B cell (primary cell): ENCODE measurements around the gene ANKS1A. TPM values are rescaled to one million over a fixed set of nuclear protein-coding genes. Genes with fewer than 3 reads are reported as not detected.
"Not testable (repeated sequence)": the region's sequence is repeated elsewhere in the genome, so short reads cannot be mapped to it uniquely, and the experiment has no call there.

Experiments used
- ATAC-seq: fragments of 200-7000 bp; cut with Tn5 transposase; one replicate; pipeline ENCODE4 v1.10.0; 2021; ENCODE audit warnings: low read depth, mild to moderate bottlenecking, moderate number of reproducible peaks, moderate library complexity
- CTCF ChIA-PET: fragments of 350-600 bp; sonication (Branson Sonifier 250); formaldehyde crosslinking; loops from one replicate; lab custom pipeline; 2021; ENCODE audit warnings: antibody characterized with exemption, inconsistent platforms; lab: Charles Lee
- POLR2A ChIA-PET: fragments of 350-600 bp; sonication (Branson Sonifier 250); formaldehyde crosslinking; loops from one replicate; lab custom pipeline; 2021; ENCODE audit warnings: antibody characterized with exemption; lab: Charles Lee
- DNase-seq: peaks from one replicate; pipeline ENCODE4 v3.0.0; 2013
- H2AFZ ChIP-seq: 2 replicates; pipeline ENCODE4 v1.6.1; 2012; ENCODE audit warnings: mild to moderate bottlenecking, low read depth, low read length; ENCODE audit not compliant: insufficient read depth, poor library complexity, severe bottlenecking
- H3K27ac ChIP-seq, 2 donors: 1 replicate in 1 of 2; 2 replicates in 1 of 2; pipeline ENCODE4 v1.5.1; 2012 to 2013; ENCODE audit warnings: low read length in 2 of 2, mild to moderate bottlenecking in 2 of 2, moderate library complexity in 1 of 2
- H3K27me3 ChIP-seq, 4 experiments: fragments of 200-600 bp in 1 of 4; sonication (generic) in 1 of 4; replicated peaks in 1 of 4; 1 replicate in 2 of 4; 2 replicates in 2 of 4; pipeline versions ENCODE4 v1.6.1 to v1.7.0; 2013 to 2016; ENCODE audit warnings: low read length in 3 of 4, mild to moderate bottlenecking in 2 of 4, mixed read lengths in 1 of 4, moderate library complexity in 1 of 4; ENCODE audit not compliant: insufficient read depth in 4 of 4, control insufficient read depth in 3 of 4; ENCODE audit errors: control extremely low read depth in 1 of 4
- H3K36me3 ChIP-seq, 2 experiments: replicated peaks in 1 of 2; 1 replicate in 1 of 2; 2 replicates in 1 of 2; pipeline versions ENCODE4 v1.6.1 to v1.7.1; 2013; ENCODE audit warnings: low read length in 1 of 2; ENCODE audit not compliant: insufficient read depth in 2 of 2, control insufficient read depth in 1 of 2; ENCODE audit errors: control extremely low read depth in 1 of 2, extremely low read depth in 1 of 2
- H3K4me1 ChIP-seq, 2 donors: fragments of 200-600 bp in 1 of 2; sonication (generic) in 1 of 2; 1 replicate in 1 of 2; 2 replicates in 1 of 2; pipeline versions ENCODE4 v1.5.1 to v1.6.1; 2013 to 2017; ENCODE audit warnings: low read length in 2 of 2; ENCODE audit not compliant: control insufficient read depth in 2 of 2, insufficient read depth in 2 of 2
- H3K4me2 ChIP-seq: replicated peaks from 2 replicates; pipeline ENCODE3; 2012; ENCODE audit warnings: mild to moderate bottlenecking, low read depth, low read length; ENCODE audit not compliant: poor library complexity, severe bottlenecking
- H3K4me3 ChIP-seq, 5 experiments: fragments of 200-600 bp in 1 of 5; sonication (generic) in 1 of 5; 1 replicate in 3 of 5; 2 replicates in 2 of 5; pipeline versions ENCODE4 v1.5.1 to v1.7.0; 2011 to 2016; ENCODE audit warnings: low read length in 4 of 5, mild to moderate bottlenecking in 4 of 5, low read depth in 2 of 5, control low read depth in 1 of 5, moderate library complexity in 1 of 5; ENCODE audit not compliant: insufficient read depth in 1 of 5; ENCODE audit errors: control extremely low read depth in 1 of 5, extremely low read depth in 1 of 5
- H3K79me2 ChIP-seq: fragments of 200-600 bp; sonication (generic); one replicate; pipeline ENCODE4 v1.6.0; 2016; ENCODE audit warnings: low read length; ENCODE audit not compliant: control insufficient read depth, insufficient read depth
- H3K9ac ChIP-seq: fragments of 200-600 bp; sonication (generic); 2 replicates; pipeline ENCODE4 v1.6.1; 2017; ENCODE audit warnings: mild to moderate bottlenecking, low read length, moderate library complexity
- H3K9me3 ChIP-seq, 3 donors: one replicate each; pipeline versions ENCODE4 v1.6.1 to v1.7.1; 2013; ENCODE audit warnings: low read length in 2 of 3; ENCODE audit not compliant: control insufficient read depth in 2 of 3, insufficient read depth in 1 of 3; ENCODE audit errors: control extremely low read depth in 1 of 3
- H4K20me1 ChIP-seq: 2 replicates; pipeline ENCODE4 v1.6.0; 2012; ENCODE audit warnings: mild to moderate bottlenecking, low read length; ENCODE audit not compliant: insufficient read depth, control insufficient read depth, poor library complexity, severe bottlenecking
- H3K27ac Mint-ChIP-seq: one replicate; pipeline ENCODE4 v1.8.0; 2021; ENCODE audit warnings: mixed read lengths
- H3K27me3 Mint-ChIP-seq: one replicate; pipeline ENCODE4 v1.8.0; 2021; ENCODE audit warnings: mixed read lengths
- H3K4me1 Mint-ChIP-seq: one replicate; pipeline ENCODE4 v1.8.0; 2021; ENCODE audit warnings: mixed read lengths
- H3K4me3 Mint-ChIP-seq: one replicate; pipeline ENCODE4 v1.8.0; 2021; ENCODE audit warnings: mixed read lengths
- H3K9me3 Mint-ChIP-seq: one replicate; pipeline ENCODE4 v1.8.0; 2022; ENCODE audit warnings: mixed read lengths; ENCODE audit not compliant: insufficient read depth
- EZH2 ChIP-seq: IDR thresholded peaks from 2 replicates; pipeline ENCODE4 v1.6.1; 2012; ENCODE audit warnings: borderline replicate concordance, low read depth, mild to moderate bottlenecking, moderate library complexity, low read length; ENCODE audit not compliant: insufficient read depth, poor library complexity, severe bottlenecking
- WGBS: methylation state at CpG from one replicate; pipeline ENCODE4 v1.1.5; 2013; ENCODE audit warnings: missing lambda C conversion rate; ENCODE audit not compliant: insufficient coverage; 5-methylcytosine and 5-hydroxymethylcytosine counted together
- intact Hi-C: fragments of 100-400 bp; cut with micrococcal nuclease; formaldehyde crosslinking; loops from one replicate; pipeline ENCODE4 v1.10.0; 2022
- polyA plus RNA-seq: library from polyadenylated mRNA; depleted of rRNA; stranded (reverse); fragments of >200 nt; gene quantifications from 2 replicates; pipeline ENCODE4 v1.2.3, GENCODE V29; 2012
- total RNA-seq, 2 donors: library from RNA; stranded (reverse); fragments of 120-200 nt in 1 of 2; gene quantifications; 1 replicate in 1 of 2; 2 replicates in 1 of 2; pipeline versions ENCODE4 v1.2.3 to v1.2.4, GENCODE V29; 2013 to 2022
- TF ChIP-seq, protein P1 (sequence below): fragments of 200-600 bp; IDR thresholded peaks from one replicate; pipeline ENCODE4 v1.8.0; 2022; ENCODE audit warnings: antibody characterized with exemption, mild to moderate bottlenecking

Gene ANKS1A
- total and polyA plus RNA-seq, 2 donors (not counting 1 experiment from before 2014, with no cell fraction given), result 3.4 to 19.7 TPM

DNA sequence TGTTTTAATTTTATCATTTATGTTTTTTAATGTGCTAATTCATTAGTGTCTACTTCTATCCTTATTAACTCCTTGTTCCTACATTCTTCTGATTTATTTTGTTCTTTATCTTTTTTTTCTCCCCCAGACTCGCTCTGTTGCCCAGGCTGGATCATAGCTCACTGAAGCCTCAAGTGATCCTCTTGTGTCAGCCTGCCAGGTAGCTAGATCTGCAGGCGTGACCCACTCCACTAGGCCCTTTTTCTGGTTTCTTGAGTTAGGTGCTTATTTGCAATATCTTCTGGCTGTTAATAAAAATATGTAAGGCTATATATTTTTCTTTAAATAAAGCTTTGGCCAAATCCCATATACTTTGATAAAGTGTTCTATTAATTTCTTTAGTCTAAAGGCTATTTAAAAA is 4.1 kb upstream of the ANKS1A start:
- peaks cover 4% of the 10 kb centered on the region for H3K9me3 Mint-ChIP-seq
- peaks cover 5% of the 10 kb centered on the region for H4K20me1 ChIP-seq
- no peak overlapping the region for H3K4me3 ChIP-seq
- ATAC-seq (no peak), DNase-seq (no peak)
- no peak overlapping the region for H3K4me3 Mint-ChIP-seq
- H3K27ac Mint-ChIP-seq, result no peak overlapping the region
- H3K27me3 ChIP-seq, result no peaks in the 10 kb centered on the region
- no CpG with 5 or more reads among the region's 2 CpGs for WGBS
- no peaks in the 10 kb centered on the region for H3K9me3 ChIP-seq
- peaks cover 10 to 21% of the 10 kb centered on the region in 2 donors for H3K4me1 ChIP-seq
- H3K4me2 ChIP-seq, result no peak overlapping the region
- peaks cover 54% of the 10 kb centered on the region for H3K79me2 ChIP-seq
- peaks cover 0 to 20% of the 10 kb centered on the region in 2 experiments for H3K36me3 ChIP-seq
- peak overlapping the region in 1 of 2 donors; percentile 30 for H3K27ac ChIP-seq
- ChIA-PET CTCF (no interaction called here), POLR2A (no interaction called here)
- intact Hi-C loops, result loop anchor here (10.0 kb wide), 1 partner anchor 650 kb away; the partner anchor contains the start of gene HMGA1
- TF ChIP-seq, protein P1, sequence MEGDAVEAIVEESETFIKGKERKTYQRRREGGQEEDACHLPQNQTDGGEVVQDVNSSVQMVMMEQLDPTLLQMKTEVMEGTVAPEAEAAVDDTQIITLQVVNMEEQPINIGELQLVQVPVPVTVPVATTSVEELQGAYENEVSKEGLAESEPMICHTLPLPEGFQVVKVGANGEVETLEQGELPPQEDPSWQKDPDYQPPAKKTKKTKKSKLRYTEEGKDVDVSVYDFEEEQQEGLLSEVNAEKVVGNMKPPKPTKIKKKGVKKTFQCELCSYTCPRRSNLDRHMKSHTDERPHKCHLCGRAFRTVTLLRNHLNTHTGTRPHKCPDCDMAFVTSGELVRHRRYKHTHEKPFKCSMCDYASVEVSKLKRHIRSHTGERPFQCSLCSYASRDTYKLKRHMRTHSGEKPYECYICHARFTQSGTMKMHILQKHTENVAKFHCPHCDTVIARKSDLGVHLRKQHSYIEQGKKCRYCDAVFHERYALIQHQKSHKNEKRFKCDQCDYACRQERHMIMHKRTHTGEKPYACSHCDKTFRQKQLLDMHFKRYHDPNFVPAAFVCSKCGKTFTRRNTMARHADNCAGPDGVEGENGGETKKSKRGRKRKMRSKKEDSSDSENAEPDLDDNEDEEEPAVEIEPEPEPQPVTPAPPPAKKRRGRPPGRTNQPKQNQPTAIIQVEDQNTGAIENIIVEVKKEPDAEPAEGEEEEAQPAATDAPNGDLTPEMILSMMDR, result no peak
- no peak for TF ChIP-seq EZH2
- H2AFZ ChIP-seq, result no peak overlapping the region
- H3K27me3 Mint-ChIP-seq, result no peaks in the 10 kb centered on the region
- no peak overlapping the region for H3K9ac ChIP-seq
- peaks cover 34% of the 10 kb centered on the region for H3K4me1 Mint-ChIP-seq

DNA sequence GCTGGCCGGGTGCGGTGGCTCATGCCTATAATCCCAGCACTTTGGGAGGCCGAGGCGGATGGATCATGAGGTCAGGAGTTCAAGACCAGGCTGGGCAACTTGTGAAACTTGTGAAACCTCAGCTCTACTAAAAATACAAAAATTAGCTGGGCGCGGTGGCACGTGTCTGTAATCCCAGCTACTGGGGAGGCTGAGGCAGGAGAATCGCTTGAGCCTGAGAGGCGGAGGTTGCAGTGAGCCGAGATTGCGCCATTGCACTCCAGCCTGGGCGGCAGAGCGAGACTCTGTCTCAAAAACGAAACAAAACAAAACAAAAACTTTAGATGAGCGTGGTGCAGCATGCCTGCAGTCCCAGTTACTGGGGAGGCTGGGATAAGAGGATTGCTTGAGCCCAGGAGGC is 3.2 kb upstream of the ANKS1A start:
- H3K9me3 ChIP-seq, H3K27ac ChIP-seq, H3K27me3 ChIP-seq, H4K20me1 ChIP-seq, ATAC-seq, H3K27ac Mint-ChIP-seq, DNase-seq, H3K9ac ChIP-seq, H3K27me3 Mint-ChIP-seq, POLR2A ChIA-PET, CTCF ChIA-PET, H3K4me2 ChIP-seq, H3K4me3 ChIP-seq, H3K9me3 Mint-ChIP-seq, H2AFZ ChIP-seq: not testable (repeated sequence)
- H3K4me3 Mint-ChIP-seq, result peak overlapping the region; percentile 42
- H3K36me3 ChIP-seq, result peaks cover 0 to 13% of the 10 kb centered on the region in 2 experiments
- H3K79me2 ChIP-seq, result peaks cover 62% of the 10 kb centered on the region
- intact Hi-C loops, result loop anchor here (10.0 kb wide), 1 partner anchor 651 kb away; the partner anchor contains the start of gene HMGA1
- H3K4me1 ChIP-seq, result peaks cover 18 to 28% of the 10 kb centered on the region in 2 donors
- H3K4me1 Mint-ChIP-seq, result peaks cover 41% of the 10 kb centered on the region
- 95% methylated on average over 12 of the region's 15 CpGs for whole genome bisulfite sequencing
